Stimulated activated naive CD4-positive, alpha-beta T cell (primary cell): ENCODE measurements around the gene GADD45A.

Experiments used
- DNase-seq, 6 experiments: peaks; one replicate each; lab custom pipeline; 2025; lab: John Stamatoyannopoulos, UW

GADD45A gene

GRCh38 chr1:67689267-67690017 lies 4.4 kb downstream of the GADD45A start:
- DNase-seq = no peak

DNA sequence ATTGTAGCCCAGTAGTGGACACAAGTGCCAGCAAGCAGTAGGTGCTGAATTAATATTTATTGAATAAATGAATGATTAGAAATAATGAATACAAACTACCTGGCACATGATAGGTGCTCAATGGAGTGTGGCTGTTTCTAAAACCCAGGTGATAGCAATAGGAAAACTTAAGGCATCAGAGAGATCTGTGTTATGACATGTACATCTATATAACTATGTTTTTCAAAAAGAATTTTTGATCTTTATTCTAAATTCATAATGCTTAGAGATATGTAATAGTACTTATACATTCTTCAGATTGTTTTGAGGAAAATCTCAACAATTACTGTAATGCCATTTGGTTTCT lies 5.0 kb downstream of the GADD45A start:
- no peak for DNase-seq

GRCh38 chr1:67690411-67690810 lies 5.4 kb downstream of the GADD45A start:
- no peak for DNase-seq

GRCh38 chr1:67691712-67692111 lies 6.7 kb downstream of the GADD45A start:
- no peak for DNase-seq

GRCh38 chr1:67695963-67696362 lies 11.0 kb downstream of the GADD45A start:
- no peak for DNase-seq

GRCh38 chr1:67696708-67697107 lies 11.7 kb downstream of the GADD45A start:
- DNase-seq = no peak

GRCh38 chr1:67700220-67700619 lies 15.2 kb downstream of the GADD45A start:
- no peak for DNase-seq

DNA sequence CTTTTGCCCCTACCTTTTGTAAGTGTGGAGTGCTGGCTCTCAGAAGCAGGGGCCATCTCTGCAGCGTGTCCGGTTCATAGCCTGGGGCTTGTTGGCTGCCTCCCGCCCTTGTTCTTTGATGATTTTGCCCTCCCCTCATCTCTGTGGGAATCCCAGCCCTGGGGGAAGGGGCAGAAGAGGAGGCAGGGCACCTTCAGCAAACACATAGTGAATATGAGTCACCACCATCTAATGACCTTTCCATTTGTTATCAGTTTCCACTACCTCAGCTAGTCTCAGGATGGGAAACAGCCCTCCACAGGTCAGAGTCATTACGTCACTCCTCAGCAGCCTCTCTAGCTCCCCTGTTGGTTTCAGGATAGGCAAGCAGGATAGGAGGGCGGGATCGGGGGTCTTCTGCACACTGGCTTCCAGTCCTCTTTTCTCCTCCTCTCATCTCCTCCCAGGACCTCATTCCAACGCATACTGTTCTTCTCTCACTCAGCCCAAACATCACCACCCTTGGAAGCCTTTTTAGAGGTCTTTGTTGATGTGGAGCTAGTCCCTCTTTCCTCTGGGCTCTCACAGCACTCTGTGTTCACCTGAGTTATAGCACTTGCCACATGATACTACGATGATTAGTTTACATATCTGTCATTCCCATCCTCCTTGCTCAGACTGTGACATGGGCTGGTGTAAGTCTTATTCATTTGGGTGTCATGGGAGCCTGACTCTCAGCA lies 15.8 kb downstream of the GADD45A start:
- no peak for DNase-seq

GRCh38 chr1:67701876-67702275 lies 16.9 kb downstream of the GADD45A start:
- no peak for DNase-seq

GRCh38 chr1:67704351-67704750 lies 19.4 kb downstream of the GADD45A start:
- no peak for DNase-seq

- DNase-seq = no peak
Observed at GRCh38 chr1:67705735-67706453, 20.9 kb downstream of the GADD45A start.

DNA sequence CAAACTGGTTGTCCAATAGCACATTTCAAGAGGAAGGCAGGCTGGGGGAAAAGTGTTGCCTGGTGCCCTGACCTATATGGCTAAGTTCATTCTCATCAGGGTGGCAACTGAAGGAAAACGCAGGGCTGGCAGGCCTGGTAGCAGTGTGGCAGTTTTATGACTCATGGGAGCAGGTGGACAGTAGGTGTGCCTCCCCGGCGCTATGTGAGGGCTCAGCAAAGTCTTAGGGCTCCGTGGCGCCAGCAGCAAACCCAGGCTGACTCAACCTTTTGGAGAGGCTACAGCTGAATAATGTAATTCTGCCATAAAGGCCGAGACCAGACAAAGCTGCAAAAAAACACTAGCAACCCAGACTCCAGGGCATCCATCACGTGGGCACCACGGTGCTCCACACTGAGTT lies 23.6 kb downstream of the GADD45A start:
- no peak for DNase-seq

GRCh38 chr1:67710417-67710816 lies 25.4 kb downstream of the GADD45A start:
- DNase-seq = no peak

- DNase-seq = no peak
Observed at GRCh38 chr1:67711158-67711854, 26.3 kb downstream of the GADD45A start.

DNA sequence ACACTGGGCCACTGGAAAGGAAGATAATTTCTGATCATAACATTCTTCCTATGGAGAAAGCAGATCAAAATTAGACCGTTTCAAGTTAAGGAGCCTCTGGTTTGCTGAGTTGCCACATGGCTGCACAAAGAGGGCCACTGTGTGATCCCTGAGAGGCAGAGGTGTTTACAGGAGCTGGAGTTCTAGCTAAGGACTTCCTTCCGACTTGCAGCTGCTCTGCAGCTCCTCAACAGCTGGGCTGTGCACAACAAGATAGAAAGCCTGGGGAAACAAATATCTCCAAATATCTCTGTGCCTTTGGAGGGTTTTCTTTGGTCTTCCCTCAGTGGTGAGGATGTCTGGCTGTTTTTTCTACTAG lies 26.8 kb downstream of the GADD45A start:
- DNase-seq = no peak

DNA sequence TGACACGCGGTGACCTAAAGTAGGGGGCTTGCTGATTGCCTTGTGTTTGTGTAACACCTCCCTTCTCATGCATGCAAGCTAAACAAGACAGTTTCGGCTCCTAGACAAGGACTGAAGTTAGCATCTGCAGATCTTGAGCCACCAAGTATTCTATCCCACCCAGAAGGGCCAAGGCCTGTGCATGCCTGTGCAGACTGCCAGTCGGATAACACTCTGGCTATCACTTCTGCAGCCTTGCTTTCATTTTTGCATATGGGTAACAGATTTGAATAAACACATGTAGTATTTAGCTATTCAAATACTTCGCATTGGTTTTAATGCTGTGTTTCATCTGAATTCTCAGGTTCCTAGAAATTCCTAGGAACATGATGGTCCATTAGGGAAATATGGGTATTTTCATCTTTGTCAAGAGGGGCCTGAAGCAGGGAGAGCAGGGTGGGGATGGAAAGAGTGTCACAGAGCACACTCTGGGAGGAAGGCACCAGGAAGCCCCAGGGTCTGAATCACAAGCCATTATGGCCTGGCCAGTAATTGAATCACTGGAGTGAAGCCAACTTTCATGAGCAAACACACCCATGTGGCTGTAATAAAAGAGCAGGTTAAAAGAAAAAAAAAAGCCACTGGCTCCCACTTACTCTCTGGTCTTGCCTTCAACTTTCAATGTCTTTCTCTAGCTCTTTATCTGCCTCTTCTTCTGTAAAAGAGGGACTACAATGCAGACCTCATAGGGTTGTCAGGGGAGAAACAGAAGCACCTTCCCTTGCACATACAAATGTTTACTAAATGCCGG lies 28.3 kb downstream of the GADD45A start:
- no peak for DNase-seq

GRCh38 chr1:67715819-67716218 lies 30.8 kb downstream of the GADD45A start:
- no peak for DNase-seq

- no peak for DNase-seq
Observed at GRCh38 chr1:67716800-67717199, 31.8 kb downstream of the GADD45A start.

- no peak for DNase-seq
Observed at GRCh38 chr1:67717876-67718275, 32.9 kb downstream of the GADD45A start.

DNA sequence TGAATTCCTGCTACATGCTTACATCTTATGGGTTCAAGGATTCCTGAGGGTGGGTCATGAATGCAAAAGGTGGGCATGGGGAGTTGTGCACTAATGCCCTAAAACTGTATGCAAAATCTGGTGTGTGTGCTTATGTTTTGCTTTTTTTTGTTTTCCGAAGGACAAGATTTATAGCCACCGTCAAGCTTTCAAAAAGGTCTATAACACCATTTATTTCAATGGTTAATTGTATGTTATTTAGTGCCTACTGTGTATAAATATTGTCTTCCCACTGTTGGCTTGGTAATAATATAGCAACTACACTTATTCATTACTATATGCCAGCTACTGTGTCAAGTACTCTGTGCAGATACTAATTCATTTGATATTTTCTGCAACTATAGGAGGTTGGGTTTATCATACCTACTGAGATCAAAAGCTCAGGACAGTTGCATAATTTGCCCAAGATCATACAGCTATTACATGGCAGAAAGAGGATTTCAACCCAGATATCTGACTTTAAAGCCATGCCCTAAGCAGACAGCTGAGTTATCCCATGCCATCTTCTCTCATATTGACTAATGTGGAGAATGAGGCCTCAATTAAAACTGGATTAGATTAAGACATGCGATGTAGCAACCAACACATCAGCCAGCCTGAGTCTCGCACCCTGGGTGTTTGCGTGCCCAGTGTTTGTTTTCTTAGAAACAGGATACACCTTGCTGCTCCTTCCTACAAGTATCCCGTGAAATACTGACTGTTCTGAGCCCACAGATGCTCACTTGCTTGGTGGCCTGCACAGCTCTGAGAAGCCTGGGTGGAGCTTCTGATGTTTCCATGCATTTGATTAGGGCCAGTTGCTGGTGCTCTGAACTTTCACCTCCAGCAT lies 34.6 kb downstream of the GADD45A start:
- DNase-seq = no peak

DNA sequence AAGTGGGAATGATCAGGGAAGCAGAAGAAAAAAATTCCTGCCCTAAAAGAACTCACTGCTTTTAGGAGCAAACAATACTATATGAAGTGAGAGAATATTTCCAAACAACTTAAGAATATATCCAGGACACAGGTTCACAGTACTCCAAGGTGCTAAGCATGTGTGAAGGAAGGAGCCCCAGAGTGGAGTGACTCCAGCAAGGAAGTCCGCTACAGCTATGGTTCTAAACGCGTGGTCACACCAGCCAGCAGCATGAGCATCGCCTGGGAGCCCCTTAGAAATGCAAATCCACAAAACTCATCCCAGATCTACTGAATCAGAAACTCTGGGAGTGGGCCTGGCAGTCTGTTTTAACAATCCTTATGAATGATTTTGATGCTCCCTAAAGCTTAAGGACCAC lies 36.1 kb downstream of the GADD45A start:
- DNase-seq = no peak
